Breast epithelium (tissue), 4 donors: ENCODE data around the gene GPR180. TPM values are rescaled to one million over a fixed set of nuclear protein-coding genes. Genes with fewer than 3 reads are reported as not detected.
"Not testable (repeated sequence)": the region's sequence is repeated elsewhere in the genome, so short reads cannot be mapped to it uniquely, and the experiment has no call there.

Experiments
- DNase-seq, 2 donors: peaks; one replicate each; pipeline ENCODE4 v3.0.0-alpha.2; 2019; ENCODE audit warnings: low spot score in 2 of 2
- H3K27ac ChIP-seq, 2 donors: fragments of 200-600 bp; sonication (generic) in 1 of 2; one replicate each; pipeline ENCODE4 v1.5.1; 2016 to 2019; ENCODE audit warnings: mild to moderate bottlenecking in 1 of 2
- H3K27me3 ChIP-seq, 2 donors: fragments of 200-600 bp; sonication (generic) in 1 of 2; one replicate each; pipeline versions ENCODE4 v1.5.1 to v1.6.0; 2017 to 2019; ENCODE audit warnings: control low read depth in 1 of 2, mild to moderate bottlenecking in 1 of 2
- H3K36me3 ChIP-seq: fragments of 200-600 bp; one replicate; pipeline ENCODE4 v1.5.1; 2019
- H3K4me1 ChIP-seq, 2 donors: fragments of 200-600 bp; sonication (generic); one replicate each; pipeline ENCODE4 v1.5.1; 2016 to 2019; ENCODE audit warnings: control low read depth in 1 of 2
- H3K4me3 ChIP-seq, 3 donors: fragments of 200-600 bp; sonication (generic); 1 replicate in 2 of 3; 2 replicates in 1 of 3; pipeline ENCODE4 v1.5.1; 2016 to 2019; ENCODE audit warnings: mild to moderate bottlenecking in 3 of 3, moderate library complexity in 2 of 3
- H3K9me3 ChIP-seq, 2 donors: fragments of 200-600 bp; sonication (generic) in 1 of 2; one replicate each; pipeline ENCODE4 v1.5.1; 2016 to 2019; ENCODE audit warnings: control low read depth in 1 of 2
- CTCF ChIP-seq, 3 donors: fragments of 450-650 bp; IDR thresholded peaks; one replicate each; pipeline ENCODE4 v1.5.1; 2016 to 2017; ENCODE audit warnings: antibody characterized with exemption in 3 of 3, mild to moderate bottlenecking in 3 of 3, moderate library complexity in 3 of 3
- POLR2A ChIP-seq: fragments of 450-650 bp; IDR thresholded peaks from one replicate; pipeline ENCODE4 v1.6.1; 2016; ENCODE audit warnings: antibody characterized with exemption, mild to moderate bottlenecking, moderate library complexity
- POLR2AphosphoS5 ChIP-seq, 3 donors: sonication (generic); formaldehyde crosslinking; IDR thresholded peaks; one replicate each; pipeline ENCODE4 v1.6.1; 2017; ENCODE audit warnings: antibody characterized with exemption in 3 of 3
- intact Hi-C: fragments of 100-400 bp; cut with DNase I; formaldehyde crosslinking; loops from one replicate; pipeline ENCODE4 v1.15.1; 2023; ENCODE audit warnings: low total_unique reads
- total RNA-seq, 3 donors: library from RNA; depleted of rRNA; stranded (reverse); fragments of >200 nt; gene quantifications; one replicate each; pipeline ENCODE4 v1.1.0, GENCODE V29; 2016

GPR180 gene
- total RNA-seq, 3 donors from 2014 or later = 6.2 to 8.9 (median 7.9) TPM

GRCh38 chr13:94622344-94622743, 20.7 kb downstream of the GPR180 start:
- no peak overlapping the region for H3K27ac ChIP-seq
- H3K4me1 ChIP-seq = no peaks in the 10 kb centered on the region
- intact Hi-C loops = no loop called here
- H3K4me3 ChIP-seq = no peak overlapping the region
- no peaks in the 10 kb centered on the region for H3K9me3 ChIP-seq
- DNase-seq = no peak
- H3K36me3 ChIP-seq = no peaks in the 10 kb centered on the region
- H3K27me3 ChIP-seq = no peaks in the 10 kb centered on the region
- TF ChIP-seq POLR2A (no peak), POLR2AphosphoS5 (IDR thresholded peaks at IDR 0.05) (no peak), CTCF (IDR thresholded peaks at IDR 0.05) (no peak)

- Histone ChIP-seq H3K9me3 (no peaks in the 10 kb centered on the region), H3K27me3 (no peaks in the 10 kb centered on the region), H3K27ac (no peak overlapping the region), H3K4me1 (no peaks in the 10 kb centered on the region), H3K36me3 (no peaks in the 10 kb centered on the region), H3K4me3 (no peak overlapping the region)
- no peak for DNase-seq
- TF ChIP-seq POLR2A (no peak), CTCF (IDR thresholded peaks at IDR 0.05) (no peak), POLR2AphosphoS5 (IDR thresholded peaks at IDR 0.05) (no peak)
- intact Hi-C loops = no loop called here
Measured at GRCh38 chr13:94623316-94623715, 21.7 kb downstream of the GPR180 start.

- no peaks in the 10 kb centered on the region for H3K4me1 ChIP-seq
- peaks cover 5% of the 10 kb centered on the region for H3K36me3 ChIP-seq
- H3K4me3 ChIP-seq = no peak overlapping the region
- H3K9me3 ChIP-seq = no peaks in the 10 kb centered on the region
- H3K27ac ChIP-seq = no peak overlapping the region
- DNase-seq = no peak
- intact Hi-C loops = no loop called here
- H3K27me3 ChIP-seq = no peaks in the 10 kb centered on the region
- no peak for TF ChIP-seq POLR2A
- TF ChIP-seq CTCF (IDR thresholded peaks at IDR 0.05) = no peak
Measured at GRCh38 chr13:94630858-94631257, 29.2 kb downstream of the GPR180 start.

GRCh38 chr13:94632226-94632980, 30.7 kb downstream of the GPR180 start:
- H3K9me3 ChIP-seq = no peaks in the 10 kb centered on the region
- H3K4me3 ChIP-seq = no peak overlapping the region
- H3K27ac ChIP-seq = no peak overlapping the region
- intact Hi-C loops = no loop called here
- DNase-seq = no peak
- TF ChIP-seq POLR2AphosphoS5 (IDR thresholded peaks at IDR 0.05) = no peak
- no peak for TF ChIP-seq CTCF (IDR thresholded peaks at IDR 0.05)
- no peak for TF ChIP-seq POLR2A
- H3K4me1 ChIP-seq = no peaks in the 10 kb centered on the region
- H3K36me3 ChIP-seq = peaks cover 5% of the 10 kb centered on the region
- no peaks in the 10 kb centered on the region for H3K27me3 ChIP-seq

GRCh38 chr13:94636096-94636495, 34.4 kb downstream of the GPR180 start:
- H3K9me3 ChIP-seq, intact Hi-C loops, H3K27me3 ChIP-seq, H3K4me3 ChIP-seq, H3K4me1 ChIP-seq, H3K27ac ChIP-seq, H3K36me3 ChIP-seq, DNase-seq: not testable (repeated sequence)
